ENCODE results near the gene KRT10.

Gene KRT10

DNA sequence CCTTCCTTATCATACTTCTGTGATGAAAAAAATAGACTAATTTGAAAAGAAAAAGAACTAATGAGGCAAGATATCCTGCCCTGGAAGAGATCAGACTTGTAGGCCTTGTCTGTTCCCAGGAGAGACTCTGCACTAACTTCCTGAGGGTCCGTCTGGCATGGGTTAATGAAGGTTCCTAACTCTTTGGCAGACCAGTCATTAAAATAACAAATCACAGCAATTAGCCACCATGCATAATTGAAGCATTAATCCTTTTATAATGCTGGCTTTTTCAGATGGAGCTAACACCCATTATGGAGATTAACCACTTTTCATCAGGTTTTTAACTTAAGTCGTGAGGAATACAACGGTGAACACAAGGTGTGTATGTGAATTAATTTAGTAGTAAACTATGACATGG, 10.4 kb upstream of the KRT10 start:
- Histone ChIP-seq H3K36me3 (ENCODE audit: control insufficient read depth, insufficient read depth, low read length) (peaks cover 7% of the 10 kb centered on the region; the same call in 1 of the 2 replicates), H3K4me3 (ENCODE audit: low read depth, low read length) (peak overlapping the region; percentile 3; the same call in 1 of the 2 replicates), H3K4me1 (ENCODE audit: control insufficient read depth, insufficient read depth, low read length) (peaks cover 11% of the 10 kb centered on the region), H3K9ac (ENCODE audit: low read depth, low read length) (no peak overlapping the region), H3K9me3 (ENCODE audit: control insufficient read depth, insufficient read depth, low read length) (no peaks in the 10 kb centered on the region), H3K27me3 (ENCODE audit: control insufficient read depth, insufficient read depth, low read length) (peaks cover 67% of the 10 kb centered on the region), H3K27ac (ENCODE audit: low read depth, low read length) (no peak overlapping the region)

DNA sequence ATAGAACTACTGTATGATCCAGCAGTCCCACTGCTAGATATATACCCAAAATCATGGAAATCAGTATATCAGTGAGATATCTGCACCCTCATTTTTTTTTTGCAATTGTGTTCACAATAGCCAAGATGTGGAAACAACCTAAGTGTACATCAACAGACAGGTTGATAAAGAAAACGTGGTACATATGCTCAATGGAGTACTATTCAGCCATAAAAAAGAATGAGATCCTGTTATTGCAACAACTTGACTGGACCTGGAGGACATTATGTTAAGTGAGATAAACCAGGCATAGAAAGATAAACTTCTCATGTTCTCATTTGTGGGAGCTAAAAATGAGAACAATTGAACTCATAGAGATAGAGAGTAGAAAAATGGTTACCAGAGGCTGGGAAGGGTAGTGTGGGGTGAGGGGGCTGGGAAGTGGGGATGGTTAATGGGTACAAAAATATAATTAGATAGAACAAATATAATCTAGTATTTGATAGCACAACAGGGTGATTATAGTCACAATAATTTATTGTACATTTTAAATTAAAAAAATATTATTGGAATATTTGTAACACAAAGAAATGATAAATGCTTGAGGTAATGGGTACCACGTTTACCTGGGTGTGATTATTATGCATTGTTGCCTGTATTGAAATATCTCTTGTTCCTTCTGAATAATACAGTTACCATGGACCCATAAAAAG, 7.8 kb upstream of the KRT10 start:
- Histone ChIP-seq H3K27me3 (ENCODE audit: control insufficient read depth, insufficient read depth, low read length) (peaks cover 69% of the 10 kb centered on the region), H3K4me3 (ENCODE audit: low read depth, low read length) (no peak overlapping the region), H3K9ac (ENCODE audit: low read depth, low read length) (no peak overlapping the region), H3K4me1 (ENCODE audit: control insufficient read depth, insufficient read depth, low read length) (peaks cover 11% of the 10 kb centered on the region), H3K9me3 (ENCODE audit: control insufficient read depth, insufficient read depth, low read length) (no peaks in the 10 kb centered on the region), H3K36me3 (ENCODE audit: control insufficient read depth, insufficient read depth, low read length) (peaks cover 7% of the 10 kb centered on the region; the same call in 1 of the 2 replicates), H3K27ac (ENCODE audit: low read depth, low read length) (no peak overlapping the region)

DNA sequence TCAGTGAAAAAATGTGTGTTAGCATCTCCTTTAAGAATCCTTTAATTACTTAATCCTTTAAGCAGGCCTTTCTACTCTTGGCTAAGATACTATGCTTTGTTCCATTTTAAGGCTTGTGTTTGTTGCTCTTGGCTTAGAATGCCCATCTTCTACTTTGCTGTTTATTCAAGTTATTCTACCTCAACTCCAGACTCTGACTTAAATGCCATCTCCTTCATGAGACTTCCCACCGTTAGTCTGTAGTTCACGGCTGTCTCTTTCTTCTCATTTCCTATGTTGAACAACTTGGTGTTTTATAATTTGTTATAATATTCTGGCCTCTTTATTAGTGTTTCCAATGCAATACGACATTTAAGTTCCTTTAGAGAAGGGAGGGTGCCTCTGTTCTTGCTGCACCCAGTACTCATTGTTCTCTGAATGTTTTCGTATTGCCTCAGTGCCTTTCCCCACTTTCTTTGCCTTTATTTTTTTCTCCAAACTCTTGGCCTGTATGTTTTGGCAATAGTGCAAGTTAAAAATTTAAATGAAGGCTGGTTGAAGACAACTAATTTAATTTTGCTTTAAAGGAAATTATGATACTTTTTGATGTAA, 6.1 kb upstream of the KRT10 start:
- Histone ChIP-seq H3K36me3 (ENCODE audit: control insufficient read depth, insufficient read depth, low read length) (no peaks in the 10 kb centered on the region), H3K9ac (ENCODE audit: low read depth, low read length) (no peak overlapping the region), H3K27ac (ENCODE audit: low read depth, low read length) (no peak overlapping the region), H3K9me3 (ENCODE audit: control insufficient read depth, insufficient read depth, low read length) (no peaks in the 10 kb centered on the region), H3K4me3 (ENCODE audit: low read depth, low read length) (no peak overlapping the region), H3K4me1 (ENCODE audit: control insufficient read depth, insufficient read depth, low read length) (peaks cover 11% of the 10 kb centered on the region), H3K27me3 (ENCODE audit: control insufficient read depth, insufficient read depth, low read length) (peaks cover 52% of the 10 kb centered on the region)

DNA sequence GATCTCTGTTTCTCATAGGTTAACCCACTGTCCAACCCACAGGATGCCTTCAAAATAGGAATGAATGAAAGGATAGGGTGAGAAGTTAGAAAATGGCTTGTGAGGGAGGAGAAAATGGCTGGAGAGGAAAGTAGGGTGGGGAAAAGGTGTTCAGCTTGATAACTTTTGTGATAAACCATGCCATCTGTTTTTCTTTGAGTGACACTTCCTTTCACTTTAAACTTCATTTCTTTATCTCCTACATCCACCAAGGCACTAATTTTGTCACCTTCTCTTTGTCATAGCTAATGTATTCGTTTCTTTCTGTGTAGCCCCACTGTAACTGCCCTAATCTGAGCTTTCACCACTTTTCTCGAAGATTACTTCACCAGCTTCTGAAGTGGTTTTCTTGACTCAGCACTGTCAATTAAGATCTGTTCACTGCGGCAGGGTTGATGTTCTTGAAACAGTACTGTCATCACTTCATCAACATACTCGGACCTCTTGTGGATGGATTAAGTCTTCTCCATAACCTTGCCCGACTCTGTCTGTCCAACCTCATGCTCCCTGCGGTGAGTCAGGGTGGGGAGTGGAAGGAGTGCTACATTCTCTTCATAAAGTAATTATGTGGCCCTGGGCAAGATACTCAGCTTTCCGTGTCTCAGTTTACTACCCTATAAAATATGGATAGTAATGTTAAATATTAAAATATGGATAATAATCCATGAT, 5.5 kb upstream of the KRT10 start:
- Histone ChIP-seq H3K4me1 (ENCODE audit: control insufficient read depth, insufficient read depth, low read length) (peaks cover 5% of the 10 kb centered on the region), H3K27ac (ENCODE audit: low read depth, low read length) (no peak overlapping the region), H3K9me3 (ENCODE audit: control insufficient read depth, insufficient read depth, low read length) (no peaks in the 10 kb centered on the region), H3K4me3 (ENCODE audit: low read depth, low read length) (no peak overlapping the region), H3K27me3 (ENCODE audit: control insufficient read depth, insufficient read depth, low read length) (peaks cover 45% of the 10 kb centered on the region), H3K9ac (ENCODE audit: low read depth, low read length) (no peak overlapping the region), H3K36me3 (ENCODE audit: control insufficient read depth, insufficient read depth, low read length) (no peaks in the 10 kb centered on the region)

DNA sequence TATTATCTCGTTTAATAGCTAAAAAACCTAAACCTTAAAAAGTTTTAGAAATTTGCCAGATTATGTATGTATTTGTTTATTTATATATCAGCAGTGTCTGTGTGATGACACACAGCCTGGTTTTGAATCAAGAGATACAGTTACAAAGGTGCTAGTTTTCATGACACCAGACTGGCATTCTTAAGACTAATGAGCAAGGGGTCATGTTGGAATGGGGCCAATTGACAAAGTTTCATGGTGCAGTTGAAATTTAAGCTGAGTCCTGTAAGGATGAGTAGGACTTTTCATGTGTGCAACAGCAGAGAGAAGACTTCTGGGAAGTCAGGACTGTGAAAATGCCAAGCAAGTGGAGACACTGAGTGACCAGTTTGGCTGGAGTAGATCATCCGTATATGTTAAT, 3.2 kb upstream of the KRT10 start:
- no peaks in the 10 kb centered on the region for H3K9me3 ChIP-seq (ENCODE audit: control insufficient read depth, insufficient read depth, low read length)
- no peaks in the 10 kb centered on the region for H3K36me3 ChIP-seq (ENCODE audit: control insufficient read depth, insufficient read depth, low read length)
- no peaks in the 10 kb centered on the region for H3K4me1 ChIP-seq (ENCODE audit: control insufficient read depth, insufficient read depth, low read length)

DNA sequence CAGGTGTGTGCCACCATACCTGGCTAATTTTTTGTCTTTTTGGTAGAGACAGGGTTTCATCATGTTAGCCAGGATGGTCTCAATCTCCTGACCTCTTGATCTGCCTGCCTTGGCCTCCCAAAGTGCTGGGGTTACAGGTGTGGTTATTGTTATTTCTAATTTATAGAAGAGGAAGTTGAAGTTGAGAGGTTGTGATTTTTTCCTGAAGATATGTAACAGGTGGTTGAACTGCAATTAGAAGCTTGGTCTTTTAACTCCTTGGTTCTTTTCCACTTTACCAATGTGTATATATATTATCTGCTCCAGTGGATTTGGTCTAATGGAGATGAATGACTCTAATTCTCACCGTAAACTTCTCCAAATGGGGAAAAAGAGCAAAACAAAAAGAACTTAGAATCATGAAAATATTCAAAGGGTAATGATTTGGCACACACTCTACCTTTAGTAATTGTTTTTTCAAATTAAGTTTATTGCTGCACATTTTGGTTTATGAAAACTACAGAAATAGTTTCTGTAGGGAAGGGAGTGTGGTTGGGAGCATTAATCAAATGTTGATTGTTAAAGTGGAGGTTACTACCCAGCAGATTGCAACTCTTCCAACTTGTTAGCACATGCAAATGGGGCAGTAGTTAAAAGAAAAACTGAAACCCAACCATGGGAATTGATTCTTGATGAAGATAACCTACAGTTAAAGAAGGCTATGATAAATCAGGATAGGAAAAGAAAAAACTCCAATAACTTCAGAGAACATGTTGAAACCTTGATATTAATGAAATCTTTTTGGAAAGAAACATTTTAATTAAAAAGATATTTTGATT, 1.8 kb upstream of the KRT10 start:
- H3K9ac ChIP-seq (ENCODE audit: low read depth, low read length): no peak overlapping the region
- peaks cover 14% of the 10 kb centered on the region for H3K27me3 ChIP-seq (ENCODE audit: control insufficient read depth, insufficient read depth, low read length)
- no peaks in the 10 kb centered on the region for H3K36me3 ChIP-seq (ENCODE audit: control insufficient read depth, insufficient read depth, low read length)
- no peaks in the 10 kb centered on the region for H3K9me3 ChIP-seq (ENCODE audit: control insufficient read depth, insufficient read depth, low read length)
- H3K27ac ChIP-seq (ENCODE audit: low read depth, low read length): no peak overlapping the region
- H3K4me1 ChIP-seq (ENCODE audit: control insufficient read depth, insufficient read depth, low read length): peaks cover 7% of the 10 kb centered on the region
- H3K4me3 ChIP-seq (ENCODE audit: low read depth, low read length): no peak overlapping the region

More for the DNA sequence above, 3.2 kb upstream of the KRT10 start:
- Histone ChIP-seq H3K4me3 (ENCODE audit: low read depth, low read length) (no peak overlapping the region), H3K27me3 (ENCODE audit: control insufficient read depth, insufficient read depth, low read length) (peaks cover 26% of the 10 kb centered on the region), H3K9ac (ENCODE audit: low read depth, low read length) (no peak overlapping the region), H3K27ac (ENCODE audit: low read depth, low read length) (no peak overlapping the region)

DNA sequence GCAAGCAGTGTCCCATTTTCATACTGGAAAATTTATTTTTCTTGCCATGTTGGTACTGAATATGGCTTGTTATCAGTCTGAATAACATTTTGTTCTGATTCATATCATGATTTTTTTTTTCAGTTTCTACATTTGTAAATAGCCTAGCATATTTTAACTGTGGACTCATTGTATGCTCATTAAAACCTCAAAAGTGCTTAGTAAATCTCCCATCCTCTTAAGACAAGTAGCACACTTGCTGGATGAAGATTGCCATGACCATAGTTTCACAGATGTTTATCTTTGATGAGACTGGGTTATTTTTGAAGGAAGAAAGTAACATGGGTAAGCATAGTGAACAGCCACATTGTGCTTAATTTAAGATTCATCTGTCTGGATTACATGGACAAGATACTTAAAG, 878 bp downstream of the KRT10 start:
- Histone ChIP-seq H3K27me3 (ENCODE audit: control insufficient read depth, insufficient read depth, low read length) (peaks cover 4% of the 10 kb centered on the region; the same call in 1 of the 2 replicates), H3K4me3 (ENCODE audit: low read depth, low read length) (no peak overlapping the region), H3K9ac (ENCODE audit: low read depth, low read length) (no peak overlapping the region), H3K27ac (ENCODE audit: low read depth, low read length) (no peak overlapping the region), H3K4me1 (ENCODE audit: control insufficient read depth, insufficient read depth, low read length) (peaks cover 12% of the 10 kb centered on the region), H3K9me3 (ENCODE audit: control insufficient read depth, insufficient read depth, low read length) (no peaks in the 10 kb centered on the region), H3K36me3 (ENCODE audit: control insufficient read depth, insufficient read depth, low read length) (peaks cover 7% of the 10 kb centered on the region)

DNA sequence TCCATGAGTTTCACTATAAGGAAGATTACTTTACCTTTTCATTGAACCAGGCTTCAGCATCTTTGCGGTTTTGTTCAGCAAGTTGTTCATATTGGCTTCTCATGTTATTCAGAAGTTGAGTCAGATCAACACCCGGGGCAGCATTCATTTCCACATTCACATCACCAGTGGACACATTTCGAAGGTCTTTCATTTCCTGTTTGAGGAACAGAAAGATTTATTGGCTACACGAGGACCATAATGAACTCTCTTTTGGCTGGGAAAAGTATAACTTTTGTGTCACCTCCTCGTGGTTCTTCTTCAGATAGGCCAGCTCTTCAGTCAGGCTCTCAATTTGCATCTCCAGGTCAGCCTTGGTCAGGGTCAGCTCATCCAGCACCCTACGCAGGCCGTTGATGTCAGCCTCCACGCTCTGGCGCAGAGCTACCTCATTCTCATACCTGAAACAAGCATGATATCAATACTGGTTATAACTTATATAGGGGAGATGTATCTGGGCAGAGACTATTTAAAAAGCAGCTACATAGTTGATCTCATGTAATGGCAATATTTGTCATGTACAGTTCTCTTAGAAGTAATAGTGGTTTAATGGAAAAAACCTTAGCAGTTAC, 2.1 kb downstream of the KRT10 start:
- peaks cover 7% of the 10 kb centered on the region for H3K36me3 ChIP-seq (ENCODE audit: control insufficient read depth, insufficient read depth, low read length)
- peaks cover 12% of the 10 kb centered on the region for H3K4me1 ChIP-seq (ENCODE audit: control insufficient read depth, insufficient read depth, low read length)
- no peaks in the 10 kb centered on the region for H3K9me3 ChIP-seq (ENCODE audit: control insufficient read depth, insufficient read depth, low read length)
- no peak overlapping the region for H3K9ac ChIP-seq (ENCODE audit: low read depth, low read length)
- no peaks in the 10 kb centered on the region for H3K27me3 ChIP-seq (ENCODE audit: control insufficient read depth, insufficient read depth, low read length)
- peak overlapping the region; percentile 98; the same call in 1 of the 2 replicates for H3K4me3 ChIP-seq (ENCODE audit: low read depth, low read length)
- H3K27ac ChIP-seq (ENCODE audit: low read depth, low read length): no peak overlapping the region

DNA sequence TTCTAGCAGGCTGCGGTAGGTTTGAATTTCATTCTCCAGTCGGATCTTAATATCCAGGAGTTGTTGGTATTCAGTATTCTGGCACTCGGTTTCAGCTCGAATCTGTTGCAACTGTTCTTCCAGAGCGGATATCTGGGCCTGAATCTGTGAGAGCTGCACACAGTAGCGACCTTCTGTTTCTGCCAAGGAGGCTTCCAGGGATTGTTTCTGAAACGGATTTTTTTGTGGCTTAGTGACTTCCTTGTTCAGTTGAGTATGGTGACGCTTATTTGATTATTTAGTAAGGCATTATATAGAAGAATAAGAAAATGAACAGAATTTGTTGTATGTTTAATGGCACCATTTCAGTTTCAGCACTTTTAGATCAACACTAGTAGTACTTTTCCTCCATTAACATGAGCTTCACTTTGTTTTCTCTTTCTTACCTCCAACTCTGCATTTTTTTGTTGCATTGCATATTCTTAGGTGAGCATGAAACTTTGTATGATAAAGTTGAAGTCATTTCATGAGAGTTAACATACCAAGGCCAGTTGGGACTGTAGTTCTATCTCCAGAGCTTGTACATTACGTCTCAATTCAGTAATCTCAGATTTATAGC, 2.8 kb downstream of the KRT10 start:
- no peaks in the 10 kb centered on the region for H3K9me3 ChIP-seq (ENCODE audit: control insufficient read depth, insufficient read depth, low read length)
- H3K9ac ChIP-seq (ENCODE audit: low read depth, low read length): peak overlapping the region; percentile 17; the same call in 1 of the 2 replicates
- peaks cover 12% of the 10 kb centered on the region for H3K4me1 ChIP-seq (ENCODE audit: control insufficient read depth, insufficient read depth, low read length)
- peak overlapping the region; percentile 98 for H3K4me3 ChIP-seq (ENCODE audit: low read depth, low read length)
- peaks cover 7% of the 10 kb centered on the region for H3K36me3 ChIP-seq (ENCODE audit: control insufficient read depth, insufficient read depth, low read length)
- no peaks in the 10 kb centered on the region for H3K27me3 ChIP-seq (ENCODE audit: control insufficient read depth, insufficient read depth, low read length)
- H3K27ac ChIP-seq (ENCODE audit: low read depth, low read length): peak overlapping the region; percentile 92
